ENCODE data around the gene CCDC183. TPM values are rescaled to one million over a fixed set of nuclear protein-coding genes. Genes with fewer than 3 reads are reported as not detected.

The CCDC183 gene
- total RNA-seq, 1 experiment from 2014 or later, result 1.1 TPM

GRCh38 chr9:136846376-136847087, 50.4 kb downstream of the CCDC183 start:
- no peak overlapping the region for H2BK15ac ChIP-seq (ENCODE audit: low read depth, low read length)
- no peak for TF ChIP-seq CTCF (conservative IDR thresholded peaks at IDR 0.05)
- no peak overlapping the region; the same call in 1 of the 2 replicates for H3K14ac ChIP-seq (ENCODE audit: insufficient read depth, low read length)
- H3K4ac ChIP-seq (ENCODE audit: low read depth, low read length), result no peak overlapping the region
- no peak overlapping the region for H4K91ac ChIP-seq (ENCODE audit: insufficient read length, low read depth, low read length)
- no peak overlapping the region for H2BK5ac ChIP-seq (ENCODE audit: insufficient read length, low read length)
- no peak overlapping the region for H3K9ac ChIP-seq (ENCODE audit: extremely low read depth, insufficient read length, low read length)
- DNase-seq, result peak; percentile 52
- H3K4me1 ChIP-seq (ENCODE audit: insufficient read depth, low read length), result no peaks in the 10 kb centered on the region
- H4K8ac ChIP-seq (replicated peaks; ENCODE audit: insufficient read length, low read depth, low read length), result no peak overlapping the region
- no peak overlapping the region for H2AK5ac ChIP-seq (ENCODE audit: insufficient read length, low read length)
- no peaks in the 10 kb centered on the region for H3K79me2 ChIP-seq (ENCODE audit: insufficient read depth, low read length)
- no peak overlapping the region for H4K5ac ChIP-seq (ENCODE audit: insufficient read length, low read depth, low read length)
- H2BK120ac ChIP-seq (ENCODE audit: low read depth, low read length, poor library complexity, severe bottlenecking), result no peak overlapping the region
- Mint-ChIP-seq H3K4me3 (peak overlapping the region; percentile 80 to 91; a peak in 3 of 5 replicates), H3K27me3 (ENCODE audit: low read depth) (peaks cover 6% of the 10 kb centered on the region), H3K4me1 (peaks cover 7 to 16% of the 10 kb centered on the region in 2 experiments), H3K9me3 (no peaks in the 10 kb centered on the region), H3K27ac (no peak overlapping the region), H3K36me3 (ENCODE audit: insufficient read depth in 1 of 3, low read depth in 3 of 3) (peaks cover 0 to 10% (median 7%) of the 10 kb centered on the region in 3 experiments; a peak in 4 of 7 replicates)
- H3K9me3 ChIP-seq (ENCODE audit: control insufficient read depth, low read depth, low read length), result no peaks in the 10 kb centered on the region
- H3K27me3 ChIP-seq (ENCODE audit: insufficient read depth, low read length), result no peaks in the 10 kb centered on the region
- H3K23ac ChIP-seq (ENCODE audit: insufficient read length, low read depth, low read length), result no peak overlapping the region
- peaks cover 8% of the 10 kb centered on the region for H3K23me2 ChIP-seq (ENCODE audit: insufficient read length, low read depth, low read length, poor library complexity, severe bottlenecking)
- no peaks in the 10 kb centered on the region for H3K79me1 ChIP-seq (ENCODE audit: insufficient read depth, low read depth, low read length, poor library complexity, severe bottlenecking)
- H2BK12ac ChIP-seq (ENCODE audit: insufficient read length, low read depth, low read length), result no peak overlapping the region
- peak overlapping the region; percentile 18 for H3K18ac ChIP-seq (ENCODE audit: insufficient read length, low read depth, low read length)
- no peak overlapping the region for H2AFZ ChIP-seq (ENCODE audit: low read length)
- H3K4me2 ChIP-seq (ENCODE audit: insufficient read depth, insufficient read length, low read length), result peak overlapping the region; percentile 3
- H3T11ph ChIP-seq (ENCODE audit: low read length), result no peak overlapping the region
- H2BK20ac ChIP-seq (ENCODE audit: low read depth, low read length, poor library complexity, severe bottlenecking), result no peak overlapping the region
- H4K20me1 ChIP-seq (ENCODE audit: control insufficient read depth, insufficient read depth, insufficient read length), result no peaks in the 10 kb centered on the region
- no peak overlapping the region for H3K27ac ChIP-seq (ENCODE audit: insufficient read length, low read depth, low read length)
- no peak overlapping the region for H3K56ac ChIP-seq (ENCODE audit: insufficient read length, low read depth, low read length)
- no CpG with 5 or more reads among the region's 98 CpGs for WGBS (ENCODE audit: extremely low coverage, insufficient read length, low lambda C conversion rate)
